Measurements from ENCODE around the gene MYO7A.
A peak's percentile ranks its signal among the peaks of the same experiment; 100 is the strongest.

Gene MYO7A

DNA sequence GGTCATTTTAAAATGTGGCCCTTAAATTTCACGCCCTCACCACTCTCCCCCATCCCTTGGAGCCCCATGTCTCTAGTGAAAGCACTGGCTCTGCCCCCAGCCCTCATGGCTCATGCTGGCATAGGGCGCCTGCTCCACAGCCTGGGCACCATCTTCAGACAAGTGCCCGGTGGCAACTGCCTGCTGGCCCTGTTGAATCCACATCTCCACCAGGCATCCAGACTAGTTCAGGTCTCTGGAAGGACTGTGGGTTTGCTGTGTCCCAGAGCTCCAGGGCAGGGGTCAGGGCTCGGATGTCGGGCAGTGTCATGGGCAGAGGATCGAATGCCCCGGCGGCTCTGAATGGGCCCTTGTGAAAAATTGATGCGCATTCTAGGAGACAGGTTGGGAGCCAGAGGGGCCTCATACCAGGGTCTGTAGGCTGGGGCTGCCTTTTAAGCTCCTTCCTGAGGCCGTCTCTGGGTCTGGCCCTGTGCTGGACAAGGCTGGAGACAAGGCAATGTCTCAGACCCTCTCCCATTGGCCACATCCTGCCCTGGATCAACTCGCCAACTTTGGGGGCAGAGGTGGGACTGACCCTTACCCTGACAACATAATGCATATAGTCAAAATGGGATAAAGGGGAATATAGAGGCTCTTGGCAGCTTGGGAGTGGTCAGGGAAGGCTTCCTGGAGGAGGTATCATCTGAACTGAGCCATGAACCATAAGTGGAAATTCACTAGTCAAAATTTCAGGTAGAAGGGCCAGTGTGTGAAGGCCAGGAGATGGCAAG, 1.2 kb downstream of the MYO7A start:
- no peak for DNase-seq

- no peak for DNase-seq
Measured at GRCh38 chr11:77129842-77130756, 2.1 kb downstream of the MYO7A start.

- peak in 1 of 2 experiments; percentile 82 for DNase-seq
Measured at GRCh38 chr11:77130763-77131513, 2.9 kb downstream of the MYO7A start.

GRCh38 chr11:77131560-77131959, 3.5 kb downstream of the MYO7A start:
- DNase-seq, result no peak

- no peak for DNase-seq
Measured at GRCh38 chr11:77135069-77135468, 7.0 kb downstream of the MYO7A start.

GRCh38 chr11:77136074-77136473, 8.0 kb downstream of the MYO7A start:
- no peak for DNase-seq

- DNase-seq, result no peak
Measured at GRCh38 chr11:77136784-77137420, 8.9 kb downstream of the MYO7A start.

DNA sequence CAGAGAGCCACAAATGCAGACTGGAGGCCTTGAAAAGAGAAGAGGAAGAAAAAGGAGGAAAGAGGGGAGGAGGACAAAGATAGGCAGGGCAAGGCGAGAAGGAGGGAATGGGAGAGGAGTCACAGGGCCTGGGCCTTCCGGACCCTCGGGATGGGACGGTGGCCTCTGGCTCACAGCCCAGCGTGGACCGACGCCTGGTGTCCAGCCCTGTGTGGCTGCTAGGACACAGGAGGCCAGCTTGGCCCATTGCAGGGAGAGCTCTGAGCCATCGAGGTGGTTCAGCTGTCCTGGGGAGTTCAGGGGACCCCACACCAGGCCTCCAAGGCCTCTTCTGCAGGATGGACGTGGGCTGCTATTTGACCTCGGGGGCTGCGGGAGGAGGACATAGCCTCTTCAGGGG, 9.4 kb downstream of the MYO7A start:
- no peak for DNase-seq

- DNase-seq, result no peak
Measured at GRCh38 chr11:77138106-77138649, 10.1 kb downstream of the MYO7A start.

- no peak for DNase-seq
Measured at GRCh38 chr11:77139201-77139600, 11.2 kb downstream of the MYO7A start.

- no peak for DNase-seq
Measured at GRCh38 chr11:77140231-77140851, 12.3 kb downstream of the MYO7A start.

- no peak for DNase-seq
Measured at GRCh38 chr11:77141034-77141433, 13.0 kb downstream of the MYO7A start.

- no peak for DNase-seq
Measured at GRCh38 chr11:77141475-77141874, 13.4 kb downstream of the MYO7A start.

- DNase-seq, result no peak
Measured at GRCh38 chr11:77142091-77142975, 14.3 kb downstream of the MYO7A start.

GRCh38 chr11:77143405-77144020, 15.5 kb downstream of the MYO7A start:
- DNase-seq, result no peak

- peak in 1 of 2 experiments; percentile 58 for DNase-seq
Measured at GRCh38 chr11:77144196-77144856, 16.3 kb downstream of the MYO7A start.

DNA sequence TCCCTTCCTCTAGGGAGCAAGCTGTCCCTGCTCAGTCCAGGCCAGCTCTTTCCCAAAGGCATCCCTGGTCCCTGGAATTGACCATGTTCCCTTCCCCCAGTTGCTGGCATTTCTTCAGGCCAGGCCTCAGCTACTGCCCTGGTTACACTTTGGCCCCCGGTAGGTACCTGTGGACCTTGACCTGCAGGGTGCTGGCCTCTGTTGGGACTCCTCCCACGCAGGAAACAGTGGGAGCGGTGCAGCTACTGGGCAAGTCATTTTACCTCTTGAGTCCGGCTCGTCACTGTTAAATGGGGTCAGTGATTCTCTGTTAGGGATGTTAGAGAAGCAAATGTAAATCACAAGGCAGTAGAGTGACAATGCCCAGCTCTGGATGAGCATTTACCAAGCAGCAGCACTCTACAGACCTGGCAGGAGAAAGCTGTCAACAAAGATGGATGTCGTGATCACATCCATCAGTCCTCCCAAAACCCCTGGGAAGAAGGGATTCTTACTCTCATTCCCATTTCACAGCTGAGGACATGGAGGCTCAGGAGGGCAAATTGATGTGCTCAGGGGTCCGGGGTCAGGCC, 16.9 kb downstream of the MYO7A start:
- DNase-seq, result no peak

DNA sequence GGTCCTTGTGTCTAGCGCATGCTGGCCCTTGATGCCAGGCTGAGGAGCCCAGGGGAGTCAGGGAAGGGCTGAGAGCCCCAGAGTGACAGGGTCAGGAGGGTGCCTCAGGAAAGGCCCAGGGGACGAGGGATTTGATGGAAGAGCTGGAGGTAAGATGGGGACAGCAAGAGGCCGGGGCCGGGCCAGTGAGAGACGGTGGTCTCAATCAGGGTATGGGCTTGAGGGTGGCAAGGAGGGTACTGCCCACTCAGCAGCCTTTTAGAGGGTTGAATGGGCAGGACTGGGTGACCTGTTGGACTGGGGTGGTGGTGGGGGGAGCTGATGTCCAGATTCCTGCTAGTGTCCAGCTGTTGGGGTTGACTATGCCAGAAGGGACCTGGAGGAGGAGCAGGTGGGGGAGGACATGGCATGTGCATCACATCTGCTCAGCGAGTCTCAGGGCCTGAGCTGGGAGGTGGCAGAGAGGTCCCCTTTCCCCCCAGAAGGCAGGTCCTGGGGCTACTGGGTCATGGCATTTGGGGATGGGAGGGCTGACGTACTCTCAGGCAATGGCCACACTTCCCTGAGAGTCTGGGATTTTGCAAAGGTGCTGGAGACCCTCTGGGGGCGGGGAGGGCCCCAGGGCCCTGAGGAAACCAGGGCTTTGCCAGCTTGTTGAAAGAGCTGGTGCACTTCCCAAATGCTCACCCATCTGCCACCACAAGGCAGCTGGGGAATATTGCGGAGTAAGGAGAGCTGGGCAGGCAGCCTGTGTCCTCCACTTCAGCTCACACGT, 18.4 kb downstream of the MYO7A start:
- DNase-seq, result peak; percentile 47 to 84

- DNase-seq, result no peak
Measured at GRCh38 chr11:77147036-77147315, 18.9 kb downstream of the MYO7A start.
